Activated naive CD4-positive, alpha-beta T cell treated with anti-CD3 and anti-CD28 coated beads, Interleukin-2, amount 50 U/mL, for 72 hours (primary cell): ENCODE measurements around the gene CCL27. TPM values are rescaled to one million over a fixed set of nuclear protein-coding genes. Genes with fewer than 3 reads are reported as not detected.

ENCODE experiments used
- ATAC-seq, 2 donors: fragments of 150-1000 bp; cut with Tn5 transposase; 2 replicates each; pipeline ENCODE4 v1.10.0; 2021; ENCODE audit warnings: mild to moderate bottlenecking in 2 of 2, moderate library complexity in 2 of 2
- DNase-seq, 2 donors: peaks; one replicate each; pipeline ENCODE4 v3.0.0; 2021 to 2022; ENCODE audit warnings: low spot score in 2 of 2
- H3K27ac Mint-ChIP-seq, 2 donors: one replicate each; pipeline ENCODE4 v1.8.0; 2022; ENCODE audit warnings: mild to moderate bottlenecking in 2 of 2, mixed read lengths in 2 of 2
- H3K36me3 Mint-ChIP-seq, 2 donors: one replicate each; pipeline ENCODE4 v1.8.0; 2022; ENCODE audit warnings: mixed read lengths in 2 of 2
- H3K9me3 Mint-ChIP-seq, 2 donors: one replicate each; pipeline ENCODE4 v1.8.0; 2022; ENCODE audit warnings: mixed read lengths in 2 of 2
- total RNA-seq, 2 donors: library from RNA; stranded (reverse); gene quantifications; one replicate each; pipeline ENCODE4 v1.2.3, GENCODE V29; 2022

The CCL27 gene
- total RNA-seq, 2 donors from 2014 or later, result 0.64 TPM; not detected in 1

GRCh38 chr9:34659592-34660253 lies 2.7 kb downstream of the CCL27 start:
- H3K9me3 Mint-ChIP-seq, result no peaks in the 10 kb centered on the region
- no peak overlapping the region for H3K27ac Mint-ChIP-seq
- peaks cover 0 to 6% of the 10 kb centered on the region in 2 donors for H3K36me3 Mint-ChIP-seq
- ATAC-seq (peak in 1 of 2 donors; percentile 42), DNase-seq (no peak)

GRCh38 chr9:34658461-34658860 lies 4.0 kb downstream of the CCL27 start:
- H3K27ac Mint-ChIP-seq, result peak overlapping the region in 1 of 2 donors; percentile 12
- peaks cover 0 to 6% of the 10 kb centered on the region in 2 donors for H3K36me3 Mint-ChIP-seq
- no peak for DNase-seq
- ATAC-seq, result no peak
- H3K9me3 Mint-ChIP-seq, result no peaks in the 10 kb centered on the region

GRCh38 chr9:34656992-34657391 lies 5.5 kb downstream of the CCL27 start:
- DNase-seq, result no peak
- no peak overlapping the region for H3K27ac Mint-ChIP-seq
- no peak for ATAC-seq
- no peaks in the 10 kb centered on the region for H3K9me3 Mint-ChIP-seq
- H3K36me3 Mint-ChIP-seq, result peaks cover 0 to 6% of the 10 kb centered on the region in 2 donors

DNA sequence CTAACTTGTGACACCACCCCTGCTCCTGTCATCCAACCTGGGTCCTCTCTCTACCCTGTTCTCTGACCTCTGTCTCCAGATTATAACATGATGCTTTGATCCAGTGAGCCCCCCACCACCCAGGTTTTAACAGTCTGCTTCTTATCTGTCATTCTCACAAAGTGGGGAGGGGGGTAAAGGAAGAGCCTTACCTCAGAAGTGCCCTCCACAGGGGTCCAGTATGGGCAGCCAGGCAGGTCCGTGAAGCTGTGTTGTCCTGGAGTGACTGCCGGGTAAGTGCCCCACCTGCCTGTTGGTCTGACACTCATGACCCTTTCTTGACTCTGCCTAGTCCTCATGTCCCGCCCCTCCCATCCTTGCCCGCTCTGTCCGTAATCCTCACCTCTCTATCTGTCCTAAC lies 7.1 kb downstream of the CCL27 start:
- no peak for DNase-seq
- no peaks in the 10 kb centered on the region for H3K36me3 Mint-ChIP-seq
- no peak for ATAC-seq
- peak overlapping the region in 1 of 2 donors; percentile 36 for H3K27ac Mint-ChIP-seq
- H3K9me3 Mint-ChIP-seq, result no peaks in the 10 kb centered on the region

GRCh38 chr9:34654323-34655051 lies 8.0 kb downstream of the CCL27 start:
- Mint-ChIP-seq H3K9me3 (no peaks in the 10 kb centered on the region), H3K27ac (peak overlapping the region; percentile 37 to 55), H3K36me3 (peaks cover 2 to 4% of the 10 kb centered on the region in 2 donors)
- DNase-seq (no peak), ATAC-seq (no peak)

DNA sequence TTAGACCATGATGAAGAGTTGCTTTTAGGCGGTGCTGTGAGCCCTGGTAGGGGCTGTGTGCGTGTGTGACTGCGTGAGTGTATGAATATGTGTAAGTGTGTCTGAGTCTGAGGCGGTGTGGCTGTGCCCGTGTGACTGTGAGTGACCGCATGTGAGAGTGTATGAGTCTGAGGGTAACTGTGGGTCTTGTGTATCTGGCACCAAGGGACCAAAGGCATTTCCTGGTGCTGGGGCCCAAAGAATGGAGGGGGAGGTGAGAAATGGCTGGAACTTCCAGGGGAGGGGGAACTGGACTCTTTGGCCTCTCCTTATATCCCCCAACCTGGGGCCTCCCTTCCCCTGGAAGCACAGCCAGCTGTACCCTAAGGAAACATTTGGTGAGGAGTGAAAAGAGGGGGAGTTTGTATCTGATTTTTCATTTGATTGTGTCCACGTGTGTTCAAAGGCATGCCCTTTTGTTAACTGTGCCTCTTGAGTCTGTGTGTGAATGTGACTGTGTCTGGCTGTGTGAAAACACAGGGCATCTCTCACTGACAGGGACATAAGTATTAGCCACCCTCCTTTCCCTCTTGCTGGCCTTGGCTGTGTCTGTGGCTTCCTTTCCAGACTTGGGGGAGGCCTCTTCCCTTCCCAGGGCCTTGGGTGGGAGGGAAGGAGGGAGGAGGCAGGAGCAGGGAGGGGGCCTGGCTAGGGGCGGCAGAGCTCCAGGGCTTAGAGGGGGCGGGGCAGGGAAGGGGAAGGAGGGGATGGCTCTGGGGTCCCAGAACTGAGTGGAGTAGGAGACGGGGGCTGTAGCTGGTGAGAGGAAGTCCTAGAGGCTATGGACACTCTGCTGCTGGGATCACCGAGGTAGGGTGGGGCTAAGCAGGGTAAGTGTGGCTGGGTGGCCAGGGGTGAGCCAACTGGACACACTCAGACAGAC lies 9.0 kb downstream of the CCL27 start:
- H3K27ac Mint-ChIP-seq, result peak overlapping the region; percentile 26 to 55
- no peaks in the 10 kb centered on the region for H3K9me3 Mint-ChIP-seq
- DNase-seq (no peak), ATAC-seq (no peak)
- H3K36me3 Mint-ChIP-seq, result peaks cover 10 to 13% of the 10 kb centered on the region in 2 donors

- Mint-ChIP-seq H3K27ac (peak overlapping the region; percentile 13 to 26), H3K36me3 (peaks cover 18 to 21% of the 10 kb centered on the region in 2 donors), H3K9me3 (no peaks in the 10 kb centered on the region)
- DNase-seq (no peak), ATAC-seq (no peak)
Measured at GRCh38 chr9:34652602-34653000, 9.9 kb downstream of the CCL27 start.

DNA sequence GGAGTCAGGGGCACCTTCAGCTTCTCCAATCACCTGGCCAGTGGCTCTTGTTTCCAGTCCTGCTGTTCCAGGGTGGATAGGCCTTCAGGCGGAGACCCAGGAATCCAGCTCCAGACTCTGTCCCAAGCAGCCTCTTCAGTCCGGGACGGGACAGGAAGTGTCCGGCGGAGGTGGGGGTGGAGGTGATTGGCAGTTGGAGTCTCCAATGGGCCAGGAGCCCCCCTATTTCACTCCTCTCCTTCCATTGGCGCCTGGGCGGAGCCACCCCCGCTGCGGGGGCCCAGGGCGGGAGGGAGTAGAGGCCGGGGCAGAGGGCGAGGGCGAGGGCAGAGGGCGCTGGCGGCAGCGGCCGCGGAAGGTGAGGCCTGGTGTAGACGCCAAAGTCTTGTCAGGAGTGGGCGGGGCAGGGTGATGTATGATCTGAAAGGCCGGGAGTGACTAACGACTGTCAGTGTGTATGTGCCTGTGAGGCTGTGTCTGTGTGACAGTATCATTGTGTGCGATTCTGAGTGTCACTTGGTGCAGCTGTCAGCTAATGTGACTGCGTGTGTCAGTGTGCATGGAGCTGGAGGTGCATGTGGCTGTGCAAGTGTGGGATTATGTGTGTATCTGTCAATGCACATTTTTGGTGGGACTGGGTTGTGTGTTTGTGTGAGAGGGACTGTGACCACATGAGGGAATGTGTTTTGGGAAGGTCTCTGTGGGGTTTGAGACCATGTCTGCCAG lies 10.4 kb downstream of the CCL27 start, which contains the start of gene IL11RA:
Gene IL11RA (plus strand): TSS at position 310 of the 726 bp plus-strand sequence. CDS start 3,033 bp downstream, outside the sequence.
- Mint-ChIP-seq H3K36me3 (peaks cover 23 to 26% of the 10 kb centered on the region in 2 donors), H3K9me3 (no peaks in the 10 kb centered on the region), H3K27ac (peak within 1 kb of the TSS; percentile 13 to 62)
- DNase-seq, result peak in 1 of 2 donors; percentile 46
- ATAC-seq, result peak; percentile 84 to 86

DNA sequence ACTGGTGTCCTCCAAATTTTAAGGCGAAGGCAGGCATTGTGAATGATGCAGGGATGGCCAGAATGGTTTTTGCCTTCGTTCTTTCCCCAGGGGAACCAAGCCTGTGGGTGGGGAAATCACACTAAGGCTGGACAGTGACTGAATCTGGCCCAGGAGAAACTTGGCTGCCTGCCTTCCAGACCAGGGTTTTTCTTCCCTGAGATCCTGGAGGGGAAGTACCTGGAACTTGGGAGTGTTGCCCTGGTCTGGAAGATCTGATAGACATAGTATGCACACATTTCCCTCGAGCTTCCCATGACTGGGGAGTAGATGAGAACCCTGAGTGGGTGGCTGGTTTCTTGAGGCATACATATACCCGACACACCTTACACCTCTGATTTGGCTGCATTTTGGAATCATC lies 11.1 kb downstream of the CCL27 start:
- Mint-ChIP-seq H3K27ac (no peak overlapping the region), H3K36me3 (peaks cover 25 to 26% of the 10 kb centered on the region in 2 donors), H3K9me3 (no peaks in the 10 kb centered on the region)
- no peak for DNase-seq
- no peak for ATAC-seq

GRCh38 chr9:34650816-34651215 lies 11.6 kb downstream of the CCL27 start:
- H3K36me3 Mint-ChIP-seq, result peaks cover 25 to 26% of the 10 kb centered on the region in 2 donors
- no peak overlapping the region for H3K27ac Mint-ChIP-seq
- H3K9me3 Mint-ChIP-seq, result no peaks in the 10 kb centered on the region
- DNase-seq (no peak), ATAC-seq (no peak)

GRCh38 chr9:34648673-34649072 lies 13.8 kb downstream of the CCL27 start:
- no peak for ATAC-seq
- Mint-ChIP-seq H3K9me3 (no peaks in the 10 kb centered on the region), H3K27ac (peak overlapping the region; percentile 48 to 75), H3K36me3 (peaks cover 25 to 26% of the 10 kb centered on the region in 2 donors)
- no peak for DNase-seq

GRCh38 chr9:34647651-34648050 lies 14.8 kb downstream of the CCL27 start:
- Mint-ChIP-seq H3K27ac (peak overlapping the region; percentile 75 to 88), H3K36me3 (peaks cover 25 to 26% of the 10 kb centered on the region in 2 donors), H3K9me3 (no peaks in the 10 kb centered on the region)
- DNase-seq (no peak), ATAC-seq (no peak)

DNA sequence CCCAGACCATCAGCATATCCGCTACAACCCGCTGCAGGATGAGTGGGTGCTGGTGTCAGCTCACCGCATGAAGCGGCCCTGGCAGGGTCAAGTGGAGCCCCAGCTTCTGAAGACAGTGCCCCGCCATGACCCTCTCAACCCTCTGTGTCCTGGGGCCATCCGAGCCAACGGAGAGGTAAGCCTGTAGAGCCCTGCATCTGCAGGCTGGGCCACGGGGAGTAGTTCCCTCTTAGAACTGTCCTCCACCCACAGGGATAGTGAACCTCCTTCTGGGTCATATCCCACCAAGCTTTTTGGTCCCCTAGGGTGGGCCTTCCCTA lies 15.4 kb downstream of the CCL27 start:
- no peaks in the 10 kb centered on the region for H3K9me3 Mint-ChIP-seq
- peak in 1 of 2 donors; percentile 41 for ATAC-seq
- DNase-seq, result peak in 1 of 2 donors; percentile 71
- peaks cover 25 to 26% of the 10 kb centered on the region in 2 donors for H3K36me3 Mint-ChIP-seq
- H3K27ac Mint-ChIP-seq, result peak overlapping the region; percentile 75 to 88

GRCh38 chr9:34646211-34647083 lies 16.0 kb downstream of the CCL27 start, which contains the start of gene GALT:
Gene GALT (plus strand): TSS chr9:34646675. CDS start chr9:34646705, 30 bp downstream.
- no peaks in the 10 kb centered on the region for H3K9me3 Mint-ChIP-seq

GRCh38 chr9:34644766-34645314 lies 17.6 kb downstream of the CCL27 start:
- Mint-ChIP-seq H3K9me3 (no peaks in the 10 kb centered on the region), H3K36me3 (peaks cover 25 to 26% of the 10 kb centered on the region in 2 donors), H3K27ac (no peak overlapping the region)
- DNase-seq (no peak), ATAC-seq (no peak)

More at GRCh38 chr9:34646211-34647083, 16.0 kb downstream of the CCL27 start, which contains the start of gene GALT:
- peak; percentile 96 to 99 for DNase-seq
- Mint-ChIP-seq H3K36me3 (peaks cover 25 to 26% of the 10 kb centered on the region in 2 donors), H3K27ac (peak within 1 kb of the TSS; percentile 75 to 88)
- ATAC-seq, result peak; percentile 87 to 90
